HepG2 (cell line): ENCODE data around the gene UBE2O. TPM values are rescaled to one million over a fixed set of nuclear protein-coding genes. Genes with fewer than 3 reads are reported as not detected.

Source experiments
- ASH2L ChIP-seq: fragments of 300-600, 200-600 bp; sonication (generic); IDR thresholded peaks from 2 replicates; pipeline ENCODE4 v1.7.0; 2017; ENCODE audit warnings: low read depth, mild to moderate bottlenecking, moderate library complexity, mixed read lengths, low read length; ENCODE audit not compliant: insufficient read length
- ATF2 ChIP-seq: sonication (generic); formaldehyde crosslinking; IDR thresholded peaks from 2 replicates; pipeline ENCODE4 v1.4.0; 2020; ENCODE audit warnings: missing genetic modification reagents
- FOXP1 ChIP-seq, 2 experiments: fragments of 450-650 bp in 1 of 2; IDR thresholded peaks; 2 replicates each; pipeline ENCODE4 v1.6.1; 2017 to 2018; ENCODE audit warnings: antibody characterized with exemption in 1 of 2
- MAFG ChIP-seq: sonication (generic); formaldehyde crosslinking; IDR thresholded peaks from 2 replicates; pipeline ENCODE4 v1.5.1; 2020; ENCODE audit warnings: mild to moderate bottlenecking, missing genetic modification reagents
- MEF2D ChIP-seq: sonication (generic); formaldehyde crosslinking; IDR thresholded peaks from 2 replicates; pipeline ENCODE4 v1.5.1; 2020; ENCODE audit warnings: mild to moderate bottlenecking, missing genetic modification reagents
- MYC ChIP-seq: sonication (generic); formaldehyde crosslinking; IDR thresholded peaks from 2 replicates; pipeline ENCODE4 v1.9.0; 2021; ENCODE audit warnings: missing genetic modification reagents, borderline replicate concordance
- NR2F6 ChIP-seq, 2 experiments: IDR thresholded peaks; 2 replicates each; pipeline ENCODE4 v1.6.1; 2016; ENCODE audit warnings: antibody characterized with exemption in 1 of 2, mild to moderate bottlenecking in 1 of 2
- RARG ChIP-seq: sonication (generic); formaldehyde crosslinking; IDR thresholded peaks from 2 replicates; pipeline ENCODE4 v1.4.0; 2020; ENCODE audit warnings: low read depth, mild to moderate bottlenecking, missing genetic modification reagents
- RBFOX2 ChIP-seq: fragments of 200-400 bp; formaldehyde crosslinking; IDR thresholded peaks from 2 replicates; pipeline ENCODE4 v1.6.1; 2017; ENCODE audit warnings: low read depth, mild to moderate bottlenecking, low read length
- SIN3A ChIP-seq: IDR thresholded peaks from 2 replicates; pipeline ENCODE4 v1.6.1; 2011; ENCODE audit warnings: low read depth, mild to moderate bottlenecking, control low read depth, low read length, borderline replicate concordance
- SNAI1 ChIP-seq: sonication (generic); formaldehyde crosslinking; IDR thresholded peaks from 2 replicates; pipeline ENCODE4 v1.5.0; 2020; ENCODE audit warnings: mild to moderate bottlenecking, missing genetic modification reagents, borderline replicate concordance
- SP4 ChIP-seq: sonication (generic); formaldehyde crosslinking; IDR thresholded peaks from 2 replicates; pipeline ENCODE4 v1.8.1; 2023; ENCODE audit warnings: mild to moderate bottlenecking, missing genetic modification reagents
- TCF12 ChIP-seq, 2 experiments: fragments of 450-650 bp in 1 of 2; sonication (generic) in 1 of 2; formaldehyde crosslinking in 1 of 2; IDR thresholded peaks; 2 replicates each; pipeline versions ENCODE4 v1.6.1 to v1.8.0; 2017 to 2022; ENCODE audit warnings: antibody characterized with exemption in 1 of 2, mild to moderate bottlenecking in 1 of 2, missing genetic modification reagents in 1 of 2, moderate library complexity in 1 of 2
- TOE1 ChIP-seq: sonication (generic); formaldehyde crosslinking; IDR thresholded peaks from 2 replicates; pipeline ENCODE4 v1.4.0; 2020; ENCODE audit warnings: mild to moderate bottlenecking, missing genetic modification reagents
- ZFAT ChIP-seq: sonication (generic); formaldehyde crosslinking; conservative IDR thresholded peaks from 2 replicates; pipeline ENCODE4 v1.8.1; 2023; ENCODE audit warnings: missing genetic modification reagents, inconsistent platforms
- ZNF292 ChIP-seq: sonication (generic); formaldehyde crosslinking; IDR thresholded peaks from 2 replicates; pipeline ENCODE4 v1.8.1; 2022; ENCODE audit warnings: mild to moderate bottlenecking, low read depth, missing genetic modification reagents, borderline replicate concordance
- ZNF430 ChIP-seq: sonication (generic); formaldehyde crosslinking; IDR thresholded peaks from 2 replicates; pipeline ENCODE4 v1.9.0; 2021; ENCODE audit warnings: mild to moderate bottlenecking, missing genetic modification reagents
- ZNF512 ChIP-seq: sonication (generic); formaldehyde crosslinking; IDR thresholded peaks from 2 replicates; pipeline ENCODE4 v1.4.0; 2020; ENCODE audit warnings: mild to moderate bottlenecking, missing genetic modification reagents
- ZNF629 ChIP-seq: sonication (generic); formaldehyde crosslinking; conservative IDR thresholded peaks from 2 replicates; pipeline ENCODE4 v1.5.0; 2020; ENCODE audit warnings: missing genetic modification reagents
- ZNF83 ChIP-seq: sonication (generic); formaldehyde crosslinking; IDR thresholded peaks from 2 replicates; pipeline ENCODE4 v1.4.0; 2020; ENCODE audit warnings: missing genetic modification reagents, mild to moderate bottlenecking, borderline replicate concordance
- polyA plus RNA-seq, 8 experiments: library from polyadenylated mRNA; depleted of rRNA in 3 of 8; stranded (reverse) in 7 of 8; unstranded in 1 of 8; fragments of >200 nt; fragmentation: Illumina TruSeq in 4 of 8; extraction: Trizol in 4 of 8; gene quantifications; 2 replicates each; pipeline versions ENCODE4 v1.2.1 to v1.2.3, GENCODE V29; 2011 to 2016; ENCODE audit warnings: low read depth in 4 of 8, missing spikeins in 1 of 8, mixed read lengths in 1 of 8; ENCODE audit not compliant: insufficient read depth in 1 of 8
- total RNA-seq, 5 experiments: library from RNA; depleted of rRNA; stranded (reverse); fragments of >200 nt; fragmentation: Illumina TruSeq; extraction: Trizol; gene quantifications; 2 replicates each; pipeline ENCODE4 v1.2.3, GENCODE V29; 2016; ENCODE audit warnings: low read depth in 1 of 5
- TF ChIP-seq, protein P1 (sequence below): sonication (generic); formaldehyde crosslinking; IDR thresholded peaks from 2 replicates; pipeline ENCODE4 v1.5.0; 2020; ENCODE audit warnings: mild to moderate bottlenecking, missing genetic modification reagents, borderline replicate concordance
- TF ChIP-seq, protein P2 (sequence below): sonication (generic); formaldehyde crosslinking; IDR thresholded peaks from 2 replicates; pipeline ENCODE4 v1.4.0; 2020; ENCODE audit warnings: missing genetic modification reagents, borderline replicate concordance

The UBE2O gene
- total and polyA plus RNA-seq, 2 of the 13 experiments (the other 11 are each of a cell fraction or from before 2014, with no cell fraction given): 21.5 to 23.5 TPM

GRCh38 chr17:76376318-76377133 is 76.4 kb downstream of the UBE2O start (continued):
- TF ChIP-seq ZNF629 (CRISPR knock-in tag) (no peak; the same call in 1 of the 2 replicates), RARG (CRISPR knock-in tag) (0 out of 2 replicates have a peak, but pooled peaks have one; percentile 26), MYC (CRISPR knock-in tag) (peak; percentile 83; the same call in 1 of the 2 replicates), MEF2D (CRISPR knock-in tag) (peak; percentile 81), ASH2L (peak; percentile 67), TCF12 (IDR thresholded peaks at IDR 0.05) (no peak), TCF12 (CRISPR knock-in tag; IDR thresholded peaks at IDR 0.05) (peak; percentile 93), ZNF430 (CRISPR knock-in tag) (peak; percentile 86), NR2F6 (IDR thresholded peaks at IDR 0.05) (peak; percentile 89), NR2F6 (CRISPR knock-in tag; IDR thresholded peaks at IDR 0.05) (peak; percentile 93), ZNF292 (CRISPR knock-in tag) (peak; percentile 93; the same call in 1 of the 2 replicates), TOE1 (CRISPR knock-in tag) (peak; percentile 63; the same call in 1 of the 2 replicates), RBFOX2 (peak; percentile 66), SP4 (CRISPR knock-in tag) (0 out of 2 replicates have a peak, but pooled peaks have one; percentile 41), ZFAT (CRISPR knock-in tag) (no peak), SIN3A (peak; percentile 83), MAFG (CRISPR knock-in tag) (no peak), ZNF83 (CRISPR knock-in tag) (0 out of 2 replicates have a peak, but pooled peaks have one; percentile 23), SNAI1 (CRISPR knock-in tag) (peak; percentile 91; the same call in 1 of the 2 replicates), ATF2 (CRISPR knock-in tag) (peak; percentile 71), ZNF512 (CRISPR knock-in tag) (no peak), FOXP1 (IDR thresholded peaks at IDR 0.05) (no peak), FOXP1 (CRISPR knock-in tag; IDR thresholded peaks at IDR 0.05) (peak; percentile 77; the same call in 1 of the 2 replicates)
- TF ChIP-seq, protein P1, sequence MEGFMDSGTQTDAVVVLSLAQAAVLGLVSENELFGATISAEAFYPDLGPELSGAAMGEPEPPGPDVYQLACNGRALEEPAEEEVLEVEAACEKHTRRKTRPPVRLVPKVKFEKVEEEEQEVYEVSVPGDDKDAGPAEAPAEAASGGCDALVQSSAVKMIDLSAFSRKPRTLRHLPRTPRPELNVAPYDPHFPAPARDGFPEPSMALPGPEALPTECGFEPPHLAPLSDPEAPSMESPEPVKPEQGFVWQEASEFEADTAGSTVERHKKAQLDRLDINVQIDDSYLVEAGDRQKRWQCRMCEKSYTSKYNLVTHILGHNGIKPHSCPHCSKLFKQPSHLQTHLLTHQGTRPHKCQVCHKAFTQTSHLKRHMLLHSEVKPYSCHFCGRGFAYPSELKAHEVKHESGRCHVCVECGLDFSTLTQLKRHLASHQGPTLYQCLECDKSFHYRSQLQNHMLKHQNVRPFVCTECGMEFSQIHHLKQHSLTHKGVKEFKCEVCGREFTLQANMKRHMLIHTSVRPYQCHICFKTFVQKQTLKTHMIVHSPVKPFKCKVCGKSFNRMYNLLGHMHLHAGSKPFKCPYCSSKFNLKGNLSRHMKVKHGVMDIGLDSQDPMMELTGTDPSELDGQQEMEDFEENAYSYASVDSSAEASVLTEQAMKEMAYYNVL (CRISPR knock-in tag): peak; percentile 86
- TF ChIP-seq, protein P2, sequence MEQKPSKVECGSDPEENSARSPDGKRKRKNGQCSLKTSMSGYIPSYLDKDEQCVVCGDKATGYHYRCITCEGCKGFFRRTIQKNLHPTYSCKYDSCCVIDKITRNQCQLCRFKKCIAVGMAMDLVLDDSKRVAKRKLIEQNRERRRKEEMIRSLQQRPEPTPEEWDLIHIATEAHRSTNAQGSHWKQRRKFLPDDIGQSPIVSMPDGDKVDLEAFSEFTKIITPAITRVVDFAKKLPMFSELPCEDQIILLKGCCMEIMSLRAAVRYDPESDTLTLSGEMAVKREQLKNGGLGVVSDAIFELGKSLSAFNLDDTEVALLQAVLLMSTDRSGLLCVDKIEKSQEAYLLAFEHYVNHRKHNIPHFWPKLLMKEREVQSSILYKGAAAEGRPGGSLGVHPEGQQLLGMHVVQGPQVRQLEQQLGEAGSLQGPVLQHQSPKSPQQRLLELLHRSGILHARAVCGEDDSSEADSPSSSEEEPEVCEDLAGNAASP: peak; percentile 77; the same call in 1 of the 2 replicates
